Stimulated activated CD4-positive, alpha-beta T cell treated with anti-CD3 and anti-CD28 coated beads, Interleukin-4, amount 100 ng/mL, for 1 hour (primary cell): Measurements from ENCODE around the gene TCF4.

ENCODE experiments used
- DNase-seq: peaks from one replicate; pipeline ENCODE4 v3.0.0-alpha.2; 2020

The TCF4 gene

GRCh38 chr18:55466789-55467188 is 121.2 kb downstream of the TCF4 start:
- no peak for DNase-seq

- DNase-seq: no peak
Measured at GRCh38 chr18:55465313-55465712, 122.7 kb downstream of the TCF4 start.

- no peak for DNase-seq
Measured at GRCh38 chr18:55464581-55464980, 123.4 kb downstream of the TCF4 start.

GRCh38 chr18:55462652-55463051 is 125.3 kb downstream of the TCF4 start:
- no peak for DNase-seq

- no peak for DNase-seq
Measured at GRCh38 chr18:55461848-55462247, 126.1 kb downstream of the TCF4 start.

GRCh38 chr18:55458456-55459203 is 129.4 kb downstream of the TCF4 start:
- no peak for DNase-seq

- DNase-seq: no peak
Measured at GRCh38 chr18:55457028-55457427, 131.0 kb downstream of the TCF4 start.

GRCh38 chr18:55455938-55456337 is 132.1 kb downstream of the TCF4 start:
- no peak for DNase-seq

GRCh38 chr18:55453186-55453585 is 134.8 kb downstream of the TCF4 start:
- DNase-seq: no peak

- no peak for DNase-seq
Measured at GRCh38 chr18:55452123-55452611, 135.8 kb downstream of the TCF4 start.

- DNase-seq: no peak
Measured at GRCh38 chr18:55449412-55450140, 138.4 kb downstream of the TCF4 start.

GRCh38 chr18:55448420-55448819 is 139.6 kb downstream of the TCF4 start:
- no peak for DNase-seq

- no peak for DNase-seq
Measured at GRCh38 chr18:55447672-55448018, 140.3 kb downstream of the TCF4 start.

- DNase-seq: no peak
Measured at GRCh38 chr18:55446996-55447671, 140.9 kb downstream of the TCF4 start.

GRCh38 chr18:55444536-55444935 is 143.5 kb downstream of the TCF4 start:
- DNase-seq: no peak

- no peak for DNase-seq
Measured at GRCh38 chr18:55443776-55444175, 144.2 kb downstream of the TCF4 start.

GRCh38 chr18:55442561-55442960 is 145.4 kb downstream of the TCF4 start:
- no peak for DNase-seq

- no peak for DNase-seq
Measured at GRCh38 chr18:55440988-55441387, 147.0 kb downstream of the TCF4 start.

- no peak for DNase-seq
Measured at GRCh38 chr18:55439056-55439455, 148.9 kb downstream of the TCF4 start.

- no peak for DNase-seq
Measured at GRCh38 chr18:55435592-55435991, 152.4 kb downstream of the TCF4 start.

GRCh38 chr18:55433648-55434047 is 154.3 kb downstream of the TCF4 start:
- no peak for DNase-seq

GRCh38 chr18:55433140-55433539 is 154.9 kb downstream of the TCF4 start:
- no peak for DNase-seq

GRCh38 chr18:55432307-55433040 is 155.5 kb downstream of the TCF4 start:
- DNase-seq: no peak
